Activated CD4-positive, alpha-beta T cell treated with anti-CD3 and anti-CD28 coated beads, Interleukin-10, Interleukin-2, amounts not matched to agents 100 ng/mL and 50 ng/mL, durations not matched to agents 16 hours and 8 hours (primary cell): ENCODE data around the gene PCED1A.
A peak's percentile ranks its signal among the peaks of the same experiment; 100 is the strongest.
"Not testable (repeated sequence)": the region's sequence is repeated elsewhere in the genome, so short reads cannot be mapped to it uniquely, and the experiment has no call there.

Experiments used
- DNase-seq: peaks from one replicate; pipeline ENCODE4 v3.0.0-alpha.2; 2020

The PCED1A gene

GRCh38 chr20:2865101-2865500, 24.6 kb upstream of the PCED1A start:
- DNase-seq = no peak

DNA sequence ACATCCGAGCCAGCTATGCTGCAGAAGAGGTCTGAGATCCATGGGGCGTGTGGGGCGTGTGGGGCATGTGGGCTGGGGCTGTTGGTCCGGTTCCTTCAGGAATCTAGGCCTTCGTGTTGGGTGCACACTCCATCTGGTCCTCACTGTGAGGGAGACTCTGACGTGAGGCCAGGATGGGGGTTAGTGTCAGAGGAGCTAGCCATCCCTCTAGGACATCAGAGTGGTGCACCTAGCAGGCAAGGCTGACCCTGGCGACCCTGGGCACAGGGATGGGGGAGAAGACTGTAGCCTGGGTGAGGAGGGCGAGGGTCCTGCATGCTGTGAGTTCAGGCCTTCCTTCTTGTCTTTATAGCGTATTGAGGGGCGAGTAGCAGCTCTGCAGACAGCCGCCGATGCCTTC, 24.2 kb upstream of the PCED1A start:
- DNase-seq = no peak

DNA sequence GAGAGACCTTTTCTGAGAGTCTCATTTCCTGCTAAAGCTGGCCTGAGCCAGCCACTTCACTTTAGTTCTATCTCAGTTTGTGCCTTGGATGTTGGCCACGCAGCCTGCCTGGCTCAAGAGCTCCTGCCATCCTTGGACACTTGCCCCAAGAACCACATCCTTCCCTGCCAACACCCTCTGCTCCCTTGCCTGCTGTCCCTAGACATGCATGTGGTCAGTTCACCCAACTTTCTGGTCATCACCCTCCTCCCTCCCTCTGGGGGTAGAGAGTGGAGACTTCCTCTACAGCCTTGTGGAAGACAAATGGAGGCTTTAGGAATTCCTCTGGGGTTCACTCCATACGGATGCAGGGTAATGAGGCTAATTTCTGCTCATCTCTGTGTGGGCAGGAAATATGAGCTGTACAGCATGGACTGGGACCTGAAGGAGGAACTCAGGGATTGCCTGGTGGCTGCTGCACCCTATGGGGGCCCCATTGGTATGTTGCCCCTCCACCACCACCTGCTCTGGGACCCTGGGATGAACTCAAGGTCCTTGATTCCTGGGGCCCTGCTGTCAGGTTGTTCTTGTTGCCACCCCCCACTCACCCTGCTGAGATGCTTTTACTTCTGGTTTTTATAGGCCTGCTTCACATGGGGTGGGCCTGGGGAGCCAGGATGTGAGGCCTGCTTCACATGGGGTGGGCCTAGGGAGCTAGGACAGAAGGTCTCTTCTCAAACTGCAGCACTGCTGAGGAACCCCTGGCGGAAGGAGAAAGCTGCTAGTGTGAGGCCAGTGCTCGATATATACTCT, 19.1 kb upstream of the PCED1A start:
- no peak for DNase-seq

GRCh38 chr20:2858591-2858990, 18.1 kb upstream of the PCED1A start:
- no peak for DNase-seq

GRCh38 chr20:2851086-2851485, 10.6 kb upstream of the PCED1A start:
- no peak for DNase-seq

DNA sequence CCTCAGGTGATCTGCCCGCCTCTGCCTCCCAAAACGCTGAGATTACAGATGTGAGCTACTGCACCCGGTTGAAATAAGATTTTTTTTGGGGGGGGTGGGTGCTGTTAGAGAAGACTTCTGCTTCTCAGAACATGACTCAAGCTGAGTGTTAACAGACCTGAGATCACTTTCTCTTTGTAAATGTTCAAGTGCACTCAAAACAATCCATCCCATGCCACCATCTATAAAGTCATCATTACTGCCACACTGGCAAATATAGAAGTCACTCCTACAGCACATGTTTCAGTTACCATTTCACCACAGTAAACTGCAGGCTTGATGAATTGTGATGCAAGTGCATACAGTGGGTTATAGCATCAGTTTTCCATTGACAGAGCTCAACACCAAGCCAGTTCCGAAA, 9.1 kb upstream of the PCED1A start:
- DNase-seq = peak; percentile 16

- no peak for DNase-seq
Measured at GRCh38 chr20:2847802-2848201, 7.3 kb upstream of the PCED1A start.

GRCh38 chr20:2846698-2847097, 6.2 kb upstream of the PCED1A start:
- no peak for DNase-seq

GRCh38 chr20:2845607-2846006, 5.2 kb upstream of the PCED1A start:
- DNase-seq = peak; percentile 43

- DNase-seq = peak; percentile 55
Measured at GRCh38 chr20:2840967-2841531, 594 bp upstream of the PCED1A start.

GRCh38 chr20:2839732-2840137, 720 bp downstream of the PCED1A start:
- no peak for DNase-seq

DNA sequence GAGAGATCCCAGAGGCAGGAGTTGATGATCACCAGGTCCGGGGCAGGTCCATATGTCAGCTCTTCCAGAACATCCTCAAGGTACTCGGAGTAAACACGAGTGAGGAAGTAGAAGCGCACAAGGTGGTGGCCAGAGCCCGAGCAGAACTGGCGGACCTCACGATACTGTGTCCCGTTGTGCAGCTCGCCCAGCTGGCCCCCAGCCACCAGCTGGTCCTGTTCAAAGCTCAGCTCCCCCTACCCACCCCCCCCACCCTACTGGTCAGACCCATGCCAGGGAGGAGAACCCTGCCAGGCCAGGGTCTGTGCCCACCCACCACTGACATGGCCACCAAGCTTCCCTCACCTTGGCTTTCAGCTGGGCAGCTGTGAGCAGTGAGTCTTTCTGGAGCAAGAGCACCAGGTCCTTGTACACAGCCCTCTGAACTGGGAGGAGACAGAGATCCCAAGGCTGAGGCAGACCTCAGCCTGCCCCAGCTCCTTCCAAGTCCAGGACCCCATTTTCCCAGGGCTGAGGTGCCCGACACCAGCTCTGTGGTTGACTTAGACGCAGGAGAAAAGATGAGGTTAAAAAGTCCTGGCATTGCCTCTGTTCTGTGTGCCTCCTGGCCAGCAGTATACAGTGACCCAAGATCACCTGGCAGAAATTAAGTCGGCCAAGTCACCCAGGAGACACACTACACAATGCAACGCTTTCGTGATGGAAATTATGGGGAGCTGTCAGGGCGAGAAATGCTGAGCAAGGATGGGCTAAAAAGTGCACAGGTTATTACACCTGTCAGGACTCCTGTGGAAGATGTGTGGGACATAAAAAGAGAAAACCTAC, 1.4 kb downstream of the PCED1A start:
- no peak for DNase-seq

DNA sequence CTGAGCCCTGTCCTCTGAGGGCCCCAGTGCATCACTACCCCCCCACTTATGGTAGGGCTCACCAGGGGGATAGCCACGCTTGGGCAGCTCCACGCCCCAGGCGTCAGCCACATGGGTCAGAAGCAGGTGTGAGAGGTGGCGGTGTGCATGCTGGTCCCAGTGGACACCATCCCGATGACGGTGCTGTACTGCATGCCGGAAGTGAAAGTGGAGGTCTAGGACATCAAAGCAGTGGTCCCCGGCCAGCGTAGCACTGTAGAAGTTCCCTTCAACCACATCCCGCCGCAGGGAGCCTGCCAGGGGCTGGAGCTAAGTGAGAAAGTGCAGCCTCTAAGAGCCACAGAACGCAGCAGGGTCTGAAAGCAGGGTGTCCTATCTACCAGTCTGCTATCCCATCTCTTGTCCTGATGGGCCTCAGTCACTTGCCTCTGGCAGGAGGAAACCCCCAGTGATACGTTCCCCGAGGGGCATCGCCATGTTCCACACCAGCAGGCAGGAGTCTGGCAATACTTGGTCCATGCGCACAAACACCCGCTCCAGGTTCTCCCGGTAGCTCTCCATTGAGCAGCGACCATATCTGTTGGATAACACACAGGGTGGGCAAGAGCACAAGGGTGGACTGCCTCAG, 2.2 kb downstream of the PCED1A start:
- no peak for DNase-seq

DNA sequence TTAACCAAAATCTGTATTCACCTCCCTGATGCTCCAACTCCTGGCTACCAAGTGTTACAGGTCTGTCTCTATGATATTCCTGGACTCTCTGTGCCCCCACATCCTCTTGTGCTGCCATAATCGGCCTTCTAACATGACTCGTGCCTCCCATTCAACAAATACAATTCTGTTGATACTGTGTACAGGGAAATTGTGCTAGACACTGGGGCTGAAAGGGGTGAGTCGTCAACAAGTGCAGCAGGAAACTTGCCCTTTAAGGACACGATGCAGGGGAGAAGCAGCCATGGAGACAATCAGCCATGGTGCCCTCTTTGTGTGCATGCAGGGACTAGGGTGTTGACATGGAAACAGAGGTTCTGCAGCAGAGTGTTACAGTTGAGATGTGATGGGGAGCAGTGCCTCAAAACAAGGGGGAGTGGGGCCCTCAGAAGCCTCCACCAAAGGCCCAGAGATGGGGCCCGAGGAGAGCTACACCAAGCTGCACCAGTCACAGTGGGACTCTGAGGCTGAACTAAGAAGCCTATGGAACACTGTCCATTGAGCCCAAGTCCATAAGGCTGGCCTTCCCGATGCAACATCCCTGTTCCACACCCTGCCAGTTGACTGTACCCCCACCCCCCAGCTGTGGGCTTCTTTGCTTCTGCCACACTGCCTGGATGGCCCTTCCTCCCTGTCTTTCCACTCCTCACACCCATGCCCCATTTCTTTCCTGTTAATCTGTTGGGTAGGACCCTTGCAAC, 3.1 kb downstream of the PCED1A start:
- DNase-seq = no peak

- no peak for DNase-seq
Measured at GRCh38 chr20:2836035-2836434, 4.4 kb downstream of the PCED1A start.

GRCh38 chr20:2835331-2835796, 5.1 kb downstream of the PCED1A start:
- DNase-seq = no peak

GRCh38 chr20:2834401-2835110, 5.9 kb downstream of the PCED1A start:
- no peak for DNase-seq

- no peak for DNase-seq
Measured at GRCh38 chr20:2833761-2834160, 6.7 kb downstream of the PCED1A start.

DNA sequence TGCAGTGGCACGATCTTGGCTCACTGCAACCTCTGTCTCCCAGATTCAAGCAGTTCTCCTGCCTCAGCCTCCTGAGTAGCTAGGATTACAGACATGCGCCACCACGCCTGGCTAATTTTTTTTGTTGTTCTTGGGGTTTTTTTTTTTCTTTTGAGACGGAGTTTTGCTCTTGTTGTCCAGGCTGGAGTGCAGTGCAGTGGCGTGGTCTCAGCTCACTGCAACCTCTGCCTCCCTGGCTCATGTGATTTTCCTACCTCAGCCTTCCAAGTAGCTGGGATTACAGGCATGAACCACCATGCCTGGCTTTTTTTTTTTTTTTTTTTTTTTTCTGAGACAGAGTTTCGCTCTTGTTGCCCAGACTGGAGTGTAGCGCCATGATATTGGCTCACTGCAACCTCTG, 9.2 kb downstream of the PCED1A start:
- not testable (repeated sequence) for DNase-seq

DNA sequence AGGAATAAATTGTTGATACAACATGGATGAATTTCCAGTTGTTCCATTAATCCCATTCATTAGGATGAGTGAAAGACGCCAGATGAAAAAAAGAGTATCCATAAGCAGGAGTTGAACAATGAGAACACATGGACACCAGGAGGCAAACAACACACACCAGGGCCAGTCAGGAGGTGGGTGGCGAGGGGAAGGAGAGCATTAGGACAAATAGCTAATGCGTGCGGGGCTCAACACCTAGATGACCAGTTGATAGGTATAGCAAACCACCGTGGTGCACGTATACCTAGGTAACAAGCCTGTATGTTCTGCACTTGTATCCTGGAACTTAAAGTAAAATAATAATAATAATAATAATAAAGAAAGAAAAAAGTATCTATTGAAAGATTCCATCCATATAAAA, 11.1 kb downstream of the PCED1A start:
- no peak for DNase-seq

GRCh38 chr20:2826655-2827054, 13.8 kb downstream of the PCED1A start:
- no peak for DNase-seq

GRCh38 chr20:2825761-2826160, 14.7 kb downstream of the PCED1A start:
- DNase-seq = peak; percentile 17
